HS-27A (cell line): Measurements from ENCODE around the gene HDAC7.

Source experiments
- DNase-seq: peaks from one replicate; pipeline ENCODE4 v3.0.0-alpha.2; 2012; ENCODE audit warnings: low read depth, missing footprints

Gene HDAC7

DNA sequence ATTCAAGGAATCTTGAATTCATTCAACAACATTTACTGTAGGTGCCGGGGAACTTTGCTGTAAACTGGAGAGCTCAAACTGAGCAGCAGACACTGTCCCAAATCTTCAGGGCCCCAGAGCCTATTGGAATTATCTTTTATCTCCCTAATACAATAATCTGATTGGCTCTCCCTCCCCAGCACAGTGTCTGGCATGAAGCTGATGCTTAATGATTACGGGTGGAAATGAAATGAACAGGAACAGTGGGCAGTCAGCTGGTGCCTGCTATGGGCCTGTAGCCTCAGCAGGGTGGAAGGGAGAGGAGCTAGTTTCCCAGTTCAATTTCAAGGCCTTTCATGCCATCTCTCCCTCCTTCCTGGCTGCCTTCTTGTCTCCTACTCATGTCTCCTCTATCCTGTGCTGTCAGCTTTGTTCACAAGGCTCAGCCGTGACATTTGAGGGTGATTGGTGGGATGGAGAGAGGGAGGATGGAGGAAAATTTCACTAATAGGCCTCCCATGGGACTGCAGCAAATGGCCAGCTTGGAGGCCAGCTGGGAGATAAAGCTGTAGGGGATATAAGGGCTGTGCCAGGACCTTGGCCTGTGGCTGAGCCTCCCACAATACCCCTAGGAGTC is 56.7 kb downstream of the HDAC7 start:
- no peak for DNase-seq

DNA sequence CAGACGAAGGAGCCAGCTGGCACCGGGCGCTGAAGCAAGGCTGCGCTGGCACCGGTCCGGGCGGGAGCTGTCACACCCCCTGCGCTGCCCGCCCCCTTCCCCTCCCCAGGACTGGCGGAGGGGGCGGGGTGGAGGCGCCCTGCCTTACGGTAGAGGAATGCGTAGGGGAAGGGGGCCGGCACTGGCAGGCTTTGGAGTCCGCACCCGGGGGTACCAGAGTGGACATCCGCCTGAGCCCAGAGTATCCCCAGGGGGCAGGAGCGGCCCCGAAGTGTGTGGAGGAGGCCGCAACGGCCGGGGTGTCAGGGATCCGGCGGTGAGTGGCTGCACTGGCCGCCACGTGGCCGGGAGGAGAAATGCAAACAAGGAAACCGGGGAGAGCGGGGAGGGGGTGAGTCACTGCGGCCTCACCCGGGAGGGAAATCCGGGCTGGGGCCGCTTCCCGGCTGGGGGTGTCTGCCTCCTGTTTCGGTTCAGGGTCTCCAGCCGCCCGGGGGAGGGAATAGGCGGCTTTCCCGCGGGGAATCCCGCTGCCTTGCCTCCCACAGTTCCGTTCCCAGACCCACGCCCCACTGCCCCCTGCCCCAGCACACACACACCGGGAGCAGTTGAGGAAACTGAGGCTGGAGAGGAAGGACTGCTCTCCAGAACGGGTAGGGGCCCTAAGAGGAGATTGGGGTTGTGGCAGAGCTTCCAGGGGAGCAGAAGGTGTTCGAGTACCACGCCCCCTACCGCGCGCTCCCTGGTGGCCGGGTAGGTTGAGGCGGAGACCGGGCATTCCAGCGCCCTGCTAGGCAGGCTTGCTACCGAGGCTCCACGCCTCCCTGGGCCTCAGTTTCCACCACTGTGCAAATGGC is 60.6 kb downstream of the HDAC7 start, which contains the start of gene RAPGEF3:
Gene RAPGEF3 (minus strand): TSS at position 47 of the 857 bp plus-strand sequence. CDS start 324 bp downstream, outside the sequence.
- DNase-seq, result peak; percentile 63

DNA sequence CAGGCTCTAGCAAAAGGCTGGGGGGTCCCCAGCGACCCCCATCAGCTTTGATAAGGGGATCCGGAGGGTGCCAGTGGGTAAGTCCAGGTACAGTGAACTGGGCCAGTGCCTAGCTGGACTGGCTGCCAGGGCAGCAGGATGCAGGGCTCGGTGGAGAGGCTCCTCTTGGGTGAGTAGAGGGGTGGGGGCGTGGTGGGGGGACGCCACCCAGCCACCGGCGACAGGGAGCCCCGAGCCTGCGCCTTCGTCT is 61.2 kb downstream of the HDAC7 start:
- no peak for DNase-seq

DNA sequence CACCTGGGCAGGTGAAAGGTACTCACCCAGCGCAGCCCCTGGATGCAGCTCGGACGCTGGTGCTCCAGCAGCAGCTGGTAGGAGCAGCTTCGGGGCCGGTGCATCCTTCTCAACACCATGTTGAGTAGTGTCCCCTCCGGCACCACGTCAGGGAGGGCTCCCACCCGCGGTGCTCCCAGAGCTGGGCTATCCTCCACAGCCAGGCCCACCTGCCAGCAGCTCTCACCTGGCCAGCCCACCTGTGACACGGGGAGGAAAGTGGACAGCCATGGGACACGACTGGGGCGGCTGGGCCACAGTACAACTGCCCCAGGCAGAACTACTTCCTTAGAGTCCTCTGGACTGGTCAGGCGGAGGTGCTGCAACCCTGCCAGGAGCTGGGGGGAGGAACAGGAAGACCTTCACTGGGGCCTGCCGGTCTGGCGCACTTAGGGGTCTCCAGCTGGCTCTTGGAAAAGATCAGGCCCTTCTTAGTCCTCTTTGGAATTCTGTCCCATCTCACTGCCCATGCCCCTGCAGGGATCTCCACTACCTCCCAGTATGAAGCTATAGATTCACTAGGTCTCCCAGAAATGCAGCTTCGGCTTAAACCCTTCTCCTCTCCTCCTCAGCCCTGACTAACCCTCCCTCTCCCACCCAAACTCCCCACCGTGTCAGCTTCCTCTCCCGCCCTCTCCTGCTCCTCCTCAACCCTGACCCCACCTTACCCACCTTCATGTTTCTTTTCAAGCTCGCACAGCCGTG is 61.7 kb downstream of the HDAC7 start:
- DNase-seq, result no peak

DNA sequence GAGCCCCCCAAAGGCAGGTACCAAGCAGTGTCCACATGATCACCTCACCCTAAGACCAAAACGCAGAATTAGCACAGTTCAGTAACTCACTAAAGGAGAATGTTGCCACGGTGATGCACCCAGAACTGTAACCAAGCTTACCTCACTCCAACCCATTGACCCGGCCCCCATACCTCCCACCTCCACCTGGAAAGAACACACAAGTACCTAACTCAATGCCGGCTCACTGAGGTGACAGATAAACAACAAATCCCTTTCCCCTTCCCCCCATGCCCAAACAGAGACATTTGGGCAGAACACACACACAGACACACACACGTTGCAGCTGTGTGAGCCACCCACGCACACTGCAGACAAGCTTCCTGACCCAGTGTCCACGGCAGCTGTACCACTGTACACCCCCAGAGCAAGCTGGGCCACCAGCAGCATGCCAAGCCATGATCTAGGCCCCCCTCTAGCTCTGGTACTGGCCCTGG is 62.3 kb downstream of the HDAC7 start:
- DNase-seq, result no peak

DNA sequence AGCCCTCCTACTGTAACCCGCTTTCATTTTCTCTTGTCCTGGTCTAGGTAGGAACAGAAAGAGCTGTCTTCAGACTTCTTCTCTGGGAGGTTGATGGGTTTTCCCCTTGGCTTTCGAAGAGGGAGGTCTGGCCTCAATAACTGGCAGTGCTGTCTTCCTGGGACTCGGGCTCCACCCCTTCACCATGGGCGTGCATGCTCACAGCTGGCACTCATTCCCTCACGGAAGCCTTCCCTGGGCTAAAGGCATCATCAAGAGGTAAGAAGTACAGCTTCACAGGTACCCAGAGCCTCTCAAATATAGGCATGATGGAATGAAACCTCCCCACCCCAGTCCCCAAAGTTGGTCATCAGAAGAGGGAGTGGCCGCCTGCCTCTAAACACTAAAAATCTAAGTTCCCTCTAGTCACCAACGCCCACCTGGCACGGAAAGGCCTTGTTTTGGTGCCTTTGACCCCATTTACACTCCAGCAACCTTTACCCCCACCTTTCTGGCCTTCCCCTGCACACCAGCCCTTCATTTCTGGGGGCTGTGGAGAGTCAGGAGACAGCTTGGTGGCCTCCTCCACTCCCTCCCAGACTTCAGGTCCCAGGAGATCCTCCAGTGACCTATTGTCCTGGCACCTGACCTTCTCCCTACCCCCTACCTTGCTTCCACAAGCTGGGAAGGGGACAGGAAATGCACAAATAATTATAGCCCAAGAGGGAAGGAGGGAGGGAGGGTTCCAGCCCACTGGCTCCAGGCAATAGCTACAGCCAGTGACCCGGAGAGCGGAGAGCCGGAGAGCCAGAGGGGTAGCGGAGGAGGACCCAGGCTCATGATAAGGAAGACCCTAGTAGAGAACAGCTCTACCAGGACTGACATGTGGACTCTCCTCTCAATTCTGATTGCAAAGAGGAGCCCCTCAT is 63.8 kb downstream of the HDAC7 start:
- DNase-seq, result no peak

DNA sequence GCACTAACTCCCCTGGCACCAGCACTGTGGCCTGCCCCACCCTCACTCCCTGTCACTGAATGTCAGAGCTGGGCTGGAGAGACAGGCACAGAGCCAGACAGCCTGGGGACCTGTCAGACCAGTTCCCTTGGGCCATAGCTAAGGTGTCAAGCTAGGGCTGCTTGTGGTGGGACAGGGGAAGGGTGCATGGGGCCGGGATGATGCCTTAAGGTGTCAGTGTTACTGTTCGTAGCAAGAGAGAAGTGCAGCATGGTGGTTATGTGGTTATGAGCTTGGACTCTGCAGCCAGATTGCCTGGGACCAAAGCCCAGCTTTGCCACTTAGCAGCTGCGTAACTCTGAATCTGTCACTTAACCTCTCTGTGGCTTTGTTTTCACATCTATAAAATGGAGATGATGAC is 64.8 kb downstream of the HDAC7 start:
- no peak for DNase-seq

DNA sequence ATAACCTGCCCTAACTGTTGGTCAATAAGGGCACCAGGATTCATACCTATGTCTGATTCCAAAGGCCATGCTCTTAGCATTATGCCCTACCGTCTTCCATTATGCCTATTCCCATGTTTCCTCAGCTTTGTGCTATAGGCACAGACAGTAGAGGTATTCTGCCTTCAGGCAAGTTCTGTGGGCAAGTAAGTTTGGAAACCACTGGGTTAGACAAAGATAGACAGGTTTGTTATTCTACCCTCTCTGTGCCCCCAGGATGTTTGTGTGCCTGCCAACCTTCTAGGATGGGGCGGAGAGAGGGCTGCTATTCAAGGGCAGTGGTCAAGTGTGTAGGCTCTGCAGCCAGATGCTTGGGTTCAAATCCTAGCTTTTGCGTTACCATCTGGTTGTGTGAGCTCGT is 65.6 kb downstream of the HDAC7 start:
- no peak for DNase-seq

DNA sequence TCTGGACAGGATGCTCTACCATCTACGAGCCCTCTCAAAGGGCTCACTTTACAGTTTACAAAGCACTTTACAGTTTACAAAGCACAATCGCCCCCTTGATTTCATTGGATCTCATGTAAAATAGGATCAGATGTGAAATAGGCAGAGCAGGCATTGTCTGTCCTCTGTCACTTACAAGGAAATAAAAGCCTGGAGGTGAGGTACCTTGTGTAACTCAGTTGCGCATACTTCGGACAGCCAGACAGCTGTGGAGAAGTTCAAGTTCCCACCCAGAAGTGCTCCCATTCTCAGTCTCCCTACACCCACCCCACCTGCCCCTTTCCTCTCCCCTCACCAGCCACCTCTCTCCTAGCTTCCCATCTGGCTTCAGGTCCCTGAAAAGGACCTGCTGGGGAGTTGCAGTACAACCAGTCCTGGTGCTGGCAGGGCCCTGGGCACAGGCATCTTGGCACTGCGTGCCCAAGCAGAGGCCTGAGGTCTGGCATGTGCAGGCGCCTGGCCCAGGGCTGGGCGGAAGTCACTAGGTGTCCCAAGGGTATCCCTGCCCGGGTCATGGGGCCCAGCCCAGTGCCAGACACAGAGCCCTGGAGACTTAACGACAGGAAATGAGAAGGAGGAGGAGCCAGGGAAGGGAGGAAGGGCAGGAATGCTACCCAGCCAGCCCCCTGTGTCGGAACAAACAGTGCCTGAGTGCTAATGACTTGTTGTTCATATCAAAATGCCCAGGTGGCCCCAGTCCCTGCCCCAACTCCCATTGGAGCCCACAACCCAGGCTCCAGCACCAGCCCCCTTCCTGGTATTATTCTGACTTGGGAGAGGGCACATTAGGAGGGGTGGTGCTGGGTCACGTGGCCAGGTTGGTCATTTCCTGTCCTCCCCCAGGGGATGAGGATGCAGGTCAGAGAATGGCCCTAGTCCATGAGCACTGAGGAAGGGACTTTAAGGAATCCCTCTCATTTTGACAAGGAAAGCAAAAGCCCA is 66.4 kb downstream of the HDAC7 start:
- DNase-seq, result no peak

DNA sequence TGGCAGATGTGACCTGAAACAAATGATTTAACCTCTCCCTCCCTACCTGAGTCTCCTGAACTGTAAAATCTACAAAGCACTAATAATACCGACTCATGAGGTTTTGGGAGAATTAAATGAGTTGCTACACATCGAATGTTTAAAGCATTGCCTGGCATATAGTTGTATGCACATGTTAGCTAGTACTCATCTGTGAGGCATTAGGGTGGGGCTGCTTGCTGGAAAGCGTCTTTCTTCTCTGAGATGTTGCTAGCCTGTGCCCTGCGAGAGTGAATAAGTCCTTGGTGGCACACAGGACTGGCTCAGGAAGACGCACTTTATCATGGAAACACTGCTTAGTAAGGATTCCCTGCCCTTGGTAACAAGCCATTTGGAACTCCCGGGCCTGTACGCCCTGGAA is 67.2 kb downstream of the HDAC7 start:
- peak; percentile 48 for DNase-seq

DNA sequence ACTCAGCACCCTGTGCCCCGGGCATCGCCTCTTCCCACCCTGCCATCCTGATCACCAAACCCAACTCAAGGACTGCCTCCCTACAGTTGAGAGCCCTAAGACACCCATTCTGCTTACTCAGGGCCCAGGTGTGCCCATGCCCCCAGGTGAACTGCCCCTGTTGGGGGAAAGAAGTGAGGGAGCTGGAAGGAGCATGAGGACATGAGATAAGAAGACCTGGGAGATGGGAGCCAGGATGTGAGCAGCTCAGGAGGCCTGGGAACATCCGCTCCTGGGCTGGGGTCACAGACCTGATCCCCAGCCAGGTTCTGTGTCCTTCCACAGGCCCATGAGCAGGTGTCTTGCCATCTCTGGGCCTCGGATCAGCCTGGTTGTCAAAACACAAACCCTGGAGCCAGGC is 67.6 kb downstream of the HDAC7 start:
- no peak for DNase-seq

DNA sequence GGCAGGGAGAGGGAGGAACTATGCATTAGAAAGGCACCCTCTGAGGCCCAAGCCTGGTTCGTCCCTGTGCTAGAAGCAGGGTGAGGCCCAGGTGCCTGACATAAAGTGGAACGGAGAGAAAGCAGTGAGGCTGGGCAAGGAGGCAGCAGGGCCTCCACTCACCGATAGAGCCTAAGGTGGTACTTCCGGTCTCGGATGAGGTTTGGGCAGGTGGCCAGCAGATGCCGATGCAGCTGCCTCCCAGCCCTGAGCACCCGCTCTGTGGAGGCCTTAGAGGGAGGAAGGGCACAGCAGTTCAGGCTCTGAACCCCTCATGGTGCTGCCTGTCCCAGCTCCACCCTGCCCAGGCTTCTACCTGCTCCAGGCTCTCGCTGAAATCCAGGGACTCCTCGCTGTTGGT is 68.1 kb downstream of the HDAC7 start:
- DNase-seq, result no peak

DNA sequence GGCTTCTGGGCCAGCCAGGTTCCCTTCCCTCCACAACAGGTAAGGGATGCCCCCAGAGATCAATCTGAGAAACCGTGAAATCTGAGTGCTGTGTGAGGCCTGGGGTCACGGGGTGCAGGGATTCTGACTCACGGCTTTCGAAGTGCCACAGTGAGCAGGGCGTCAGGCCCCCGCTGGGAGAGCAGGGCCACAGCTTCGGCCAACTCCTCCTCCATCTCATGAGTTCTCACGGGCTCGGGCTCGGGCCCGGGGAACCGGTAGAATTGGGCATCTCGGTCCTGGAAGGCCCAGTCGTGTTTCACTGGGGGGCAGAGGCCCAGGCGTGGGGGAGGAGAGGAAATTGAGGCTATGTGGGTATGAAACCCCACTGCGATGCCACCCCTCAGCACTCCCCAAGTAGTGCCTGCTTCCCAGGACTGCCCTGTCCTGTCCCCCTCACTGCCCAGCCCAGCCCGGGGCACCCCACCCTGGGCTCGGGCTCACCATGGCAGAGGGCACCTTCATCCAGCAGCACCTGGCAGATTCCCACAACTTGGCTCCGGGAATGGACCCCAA is 68.7 kb downstream of the HDAC7 start:
- no peak for DNase-seq

DNA sequence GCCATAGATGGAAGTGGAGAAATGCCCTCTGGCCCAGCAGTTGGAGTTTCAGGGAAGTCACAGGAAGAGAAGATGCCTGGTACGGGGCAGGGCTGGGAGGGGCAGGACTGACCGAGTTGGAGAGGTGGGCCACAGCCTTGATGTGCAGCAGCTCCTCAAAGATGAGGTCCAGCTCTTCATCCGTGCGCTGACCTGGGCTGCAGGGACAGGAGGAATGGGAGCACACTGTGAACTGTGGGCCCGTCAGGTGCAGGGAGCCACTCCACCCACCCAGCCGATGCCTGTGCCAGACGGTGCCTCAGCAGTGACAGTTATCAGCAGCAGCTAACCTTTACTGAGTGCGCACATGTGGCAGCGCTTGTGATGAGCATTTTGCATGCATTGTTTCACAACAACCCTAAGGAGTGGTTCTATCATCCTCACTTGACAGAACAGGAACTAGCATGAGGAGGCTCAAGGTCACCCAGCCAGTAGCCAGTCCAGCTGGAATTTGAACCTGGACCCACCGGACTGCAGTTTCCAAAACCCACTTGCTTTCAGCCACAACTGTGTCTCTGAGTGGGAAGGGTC is 69.4 kb downstream of the HDAC7 start:
- DNase-seq, result no peak

DNA sequence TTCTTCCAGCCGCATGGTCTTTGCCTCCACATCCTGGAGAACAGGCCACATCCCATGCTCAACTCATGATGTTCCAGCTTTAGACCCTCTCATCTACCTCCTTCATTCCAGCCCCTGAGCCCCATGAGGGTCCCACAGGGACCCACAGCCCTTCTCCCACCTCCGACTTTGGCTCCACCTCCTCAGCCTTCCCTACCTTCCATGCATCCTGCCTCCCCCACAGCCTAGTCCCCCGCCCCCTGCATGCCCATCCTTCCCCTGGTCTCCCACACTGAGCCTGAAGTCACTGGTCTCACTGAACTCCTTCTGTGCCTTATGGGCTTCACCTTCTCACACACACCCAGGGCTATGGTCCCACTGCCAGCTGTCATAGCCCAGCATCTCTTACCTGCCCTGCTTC is 70.8 kb downstream of the HDAC7 start:
- DNase-seq, result no peak

DNA sequence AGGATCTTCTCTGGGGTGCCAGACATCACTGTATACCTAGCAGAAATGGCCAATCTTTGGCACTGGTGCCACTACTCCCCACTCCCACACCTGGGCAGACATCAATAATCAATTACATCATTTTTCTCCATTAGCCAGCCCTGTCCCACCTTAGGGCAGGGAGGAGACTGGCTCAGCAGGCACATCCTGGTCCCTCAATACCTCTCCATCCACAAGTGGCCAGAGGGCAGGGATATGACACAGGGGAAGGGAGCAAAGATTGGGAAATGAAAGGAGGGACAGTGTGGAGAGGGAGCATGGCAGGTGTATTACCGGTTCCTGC is 71.2 kb downstream of the HDAC7 start:
- no peak for DNase-seq

DNA sequence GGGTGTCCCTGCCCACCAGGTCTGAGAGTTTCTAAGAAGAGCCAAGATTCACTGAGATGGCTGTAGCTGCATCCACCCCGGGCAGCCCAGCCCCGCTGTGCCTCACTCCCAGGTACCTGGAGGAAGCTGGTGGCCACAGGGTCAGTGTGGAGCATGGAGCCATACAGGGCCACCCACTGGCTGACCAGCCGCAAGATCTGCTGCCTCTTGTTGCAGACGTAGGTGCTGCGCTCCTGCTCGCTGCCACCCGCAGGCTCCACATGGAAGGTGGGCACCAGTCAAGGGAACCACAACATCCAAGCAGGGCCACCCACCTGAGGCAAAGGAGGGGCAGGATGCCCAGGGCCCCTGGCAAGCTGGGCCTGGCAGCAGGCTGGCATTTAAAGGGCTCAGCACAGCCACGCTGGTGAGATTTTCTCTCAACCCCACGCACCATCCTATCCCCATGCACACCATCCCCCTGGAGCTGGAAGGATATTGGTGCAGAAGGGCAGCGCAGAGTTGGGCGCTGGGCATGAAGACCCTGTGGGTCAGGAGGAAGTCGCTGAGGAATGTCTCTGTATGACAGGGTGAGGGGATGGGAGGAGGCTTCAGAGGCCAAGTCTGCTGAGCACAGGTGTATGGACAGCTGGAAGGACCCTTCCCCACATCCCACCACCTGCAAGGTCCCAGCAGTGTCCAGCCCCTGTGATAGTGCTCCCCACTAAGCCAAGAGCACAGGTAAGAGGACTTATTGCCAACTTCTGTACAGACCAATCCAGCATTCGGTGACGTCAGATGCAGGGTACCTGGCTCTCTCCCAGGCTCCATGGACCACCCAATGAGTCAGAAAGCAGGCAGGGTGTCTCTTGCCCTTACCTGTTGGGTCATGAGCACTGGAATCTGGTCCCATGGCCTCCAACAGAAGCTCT is 71.9 kb downstream of the HDAC7 start:
- no peak for DNase-seq

DNA sequence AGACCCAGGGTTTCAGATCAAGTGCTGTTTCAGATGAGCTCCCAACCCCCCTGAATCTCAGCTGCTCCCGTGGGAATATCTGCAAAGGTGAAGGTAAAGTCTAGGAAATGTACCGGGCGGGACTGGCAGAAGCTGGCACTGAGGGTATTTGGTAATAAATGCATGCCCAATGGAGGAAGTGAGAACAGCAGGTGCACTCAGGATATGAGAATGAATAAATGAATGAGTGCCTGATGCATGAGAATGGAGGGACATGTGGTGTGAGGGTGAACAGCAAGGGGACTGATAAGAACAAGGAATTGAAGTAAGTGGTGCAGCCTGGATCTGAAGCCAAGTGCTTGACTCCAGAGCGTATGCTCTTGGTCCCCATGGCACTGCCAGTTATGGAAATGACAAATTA is 72.6 kb downstream of the HDAC7 start:
- no peak for DNase-seq

DNA sequence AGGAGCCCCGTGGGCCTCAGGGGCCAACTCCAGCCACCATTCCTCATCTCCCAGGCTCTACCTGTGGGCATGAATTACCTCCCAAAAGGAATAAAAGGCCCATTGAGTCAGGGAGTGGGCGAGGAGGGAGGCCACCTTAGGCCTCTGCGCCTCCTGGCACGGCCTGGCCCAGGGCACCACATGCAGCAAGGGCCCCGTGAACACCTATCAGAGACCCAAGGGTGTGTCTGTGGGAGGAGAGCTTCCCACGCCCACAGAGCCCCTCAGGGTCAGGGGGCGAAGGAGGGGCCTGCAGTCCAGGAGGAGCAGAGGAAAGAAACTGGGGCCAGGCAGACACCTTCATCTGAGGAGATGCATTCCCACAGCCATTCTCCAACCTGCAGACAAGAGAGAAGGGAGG is 73.2 kb downstream of the HDAC7 start:
- DNase-seq, result no peak
